A549 treated with AZD9567 at 1 μM for 4 hours (cell line): ENCODE data around the gene RCVRN. TPM values are rescaled to one million over a fixed set of nuclear protein-coding genes. Genes with fewer than 3 reads are reported as not detected.

ENCODE experiments used
- total RNA-seq: library from RNA; stranded (reverse); fragments of 200-300 nt; extraction: Qiagen RNA extraction; gene quantifications from 5 replicates; pipeline ENCODE4 v1.2.3, GENCODE V29; 2022; ENCODE audit not compliant: insufficient read depth

RCVRN gene
- 0.13 to 0.20 TPM in 2 of 5 replicates, not detected in the others for total RNA-seq

DNA sequence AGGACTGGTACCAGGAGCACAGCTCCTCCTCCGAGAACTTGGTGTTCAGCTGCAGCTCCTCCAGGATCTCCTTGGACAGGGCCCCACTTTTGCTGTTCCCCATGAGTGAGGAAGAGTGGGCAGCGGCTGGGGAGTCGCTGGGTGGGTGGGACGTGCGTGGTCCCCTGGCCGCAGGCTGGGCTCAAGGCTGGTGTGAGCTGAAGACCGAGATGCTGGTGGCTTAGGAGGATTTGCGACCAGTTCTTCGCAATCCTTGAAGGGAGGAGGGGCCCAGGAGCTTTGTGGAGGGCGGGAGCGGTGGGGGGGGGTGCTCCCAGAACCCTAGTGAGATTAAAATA, at the start of gene RCVRN:
Gene RCVRN, minus strand, starts transcription at position 194 of the 338 bp plus-strand sequence. Its CDS starts 91 bp downstream, at position 103.

Other genes starting within 250 kb of the RCVRN start
- gene DHRS7C, start 113.7 kb downstream of the RCVRN start, total RNA-seq = not detected in 5 replicates
- not detected in 5 replicates for gene GSG1L2, start 83.2 kb downstream of the RCVRN start, total RNA-seq
- 6.8 to 8.2 TPM (median 7.2 TPM) in 5 replicates for gene GLP2R, start 79.3 kb downstream of the RCVRN start, total RNA-seq